DND-41 (cell line): ENCODE results near the gene GRIK4.

Experiments used
- ATAC-seq: fragments of 200-7000 bp; cut with Tn5 transposase; 3 replicates; pipeline ENCODE4 v1.9.1; 2021; ENCODE audit warnings: low read depth; ENCODE audit not compliant: insufficient read depth
- DNase-seq: peaks from one replicate; pipeline ENCODE4 v3.0.0-alpha.2; 2020
- H2AFZ ChIP-seq: 2 replicates; pipeline ENCODE4 v1.6.0; 2012; ENCODE audit warnings: low read depth, low read length
- H3K27ac ChIP-seq: 2 replicates; pipeline ENCODE4 v1.5.1; 2012; ENCODE audit warnings: low read length, inconsistent platforms
- H3K27me3 ChIP-seq: fragments of 200-600 bp; sonication (generic); 2 replicates; pipeline ENCODE4 v1.6.0; 2012; ENCODE audit warnings: low read length, mild to moderate bottlenecking, inconsistent platforms; ENCODE audit not compliant: insufficient read depth, poor library complexity
- H3K36me3 ChIP-seq: 2 replicates; pipeline ENCODE4 v1.5.1; 2012; ENCODE audit warnings: low read length, inconsistent platforms; ENCODE audit not compliant: insufficient read depth
- H3K4me1 ChIP-seq: 2 replicates; pipeline ENCODE4 v1.5.1; 2012; ENCODE audit warnings: mild to moderate bottlenecking, low read length; ENCODE audit not compliant: insufficient read depth
- H3K4me2 ChIP-seq: 2 replicates; pipeline ENCODE4 v1.6.0; 2012; ENCODE audit warnings: mild to moderate bottlenecking, moderate library complexity, low read length, inconsistent platforms; ENCODE audit not compliant: insufficient read depth
- H3K4me3 ChIP-seq, 2 experiments: fragments of 200-600 bp in 1 of 2; shearing (Covaris generic) in 1 of 2; 2 replicates each; pipeline ENCODE4 v1.5.1; 2012 to 2016; ENCODE audit warnings: inconsistent platforms in 2 of 2, low read length in 2 of 2, mild to moderate bottlenecking in 2 of 2, low read depth in 1 of 2, moderate library complexity in 1 of 2
- H3K79me2 ChIP-seq: 2 replicates; pipeline ENCODE4 v1.6.0; 2012; ENCODE audit warnings: low read length, inconsistent platforms; ENCODE audit not compliant: insufficient read depth
- H3K9ac ChIP-seq: 2 replicates; pipeline ENCODE4 v1.6.0; 2012; ENCODE audit warnings: low read depth, mild to moderate bottlenecking, inconsistent platforms, low read length, moderate library complexity
- H3K9me3 ChIP-seq: 2 replicates; pipeline ENCODE4 v1.5.1; 2012; ENCODE audit warnings: low read length, moderate library complexity, mild to moderate bottlenecking, inconsistent platforms; ENCODE audit not compliant: insufficient read depth, severe bottlenecking
- H4K20me1 ChIP-seq: 2 replicates; pipeline ENCODE4 v1.6.0; 2012; ENCODE audit warnings: low read length; ENCODE audit not compliant: insufficient read depth
- CTCF ChIP-seq: IDR thresholded peaks from 2 replicates; pipeline ENCODE4 v1.5.1; 2012; ENCODE audit warnings: borderline replicate concordance, low read length, moderate library complexity, mild to moderate bottlenecking; ENCODE audit not compliant: poor library complexity, severe bottlenecking; ENCODE audit errors: extremely low read depth
- EZH2 ChIP-seq: IDR thresholded peaks from 3 replicates; pipeline ENCODE4 v1.6.1; 2012; ENCODE audit warnings: borderline replicate concordance, low read depth, mild to moderate bottlenecking, moderate library complexity, low read length, inconsistent platforms; ENCODE audit not compliant: severe bottlenecking

GRIK4 gene

GRCh38 chr11:120810251-120810650 lies 298.7 kb downstream of the GRIK4 start:
- Histone ChIP-seq H3K4me3 (no peak overlapping the region), H2AFZ (no peak overlapping the region), H3K79me2 (no peaks in the 10 kb centered on the region), H3K27me3 (peaks cover 32% of the 10 kb centered on the region), H4K20me1 (peaks cover 3% of the 10 kb centered on the region), H3K4me1 (no peaks in the 10 kb centered on the region), H3K9me3 (no peaks in the 10 kb centered on the region), H3K36me3 (no peaks in the 10 kb centered on the region), H3K27ac (no peak overlapping the region), H3K9ac (no peak overlapping the region), H3K4me2 (no peak overlapping the region)
- ATAC-seq (no peak), DNase-seq (no peak)
- no peak for TF ChIP-seq CTCF
- no peak for TF ChIP-seq EZH2

- no peak overlapping the region for H3K27ac ChIP-seq
- H3K36me3 ChIP-seq, result no peaks in the 10 kb centered on the region
- H2AFZ ChIP-seq, result no peak overlapping the region
- no peaks in the 10 kb centered on the region for H3K79me2 ChIP-seq
- no peak overlapping the region for H3K4me2 ChIP-seq
- peaks cover 3% of the 10 kb centered on the region for H4K20me1 ChIP-seq
- ATAC-seq (no peak), DNase-seq (no peak)
- no peaks in the 10 kb centered on the region for H3K4me1 ChIP-seq
- TF ChIP-seq EZH2 (no peak), CTCF (no peak)
- H3K9me3 ChIP-seq, result no peaks in the 10 kb centered on the region
- peaks cover 37% of the 10 kb centered on the region for H3K27me3 ChIP-seq
- no peak overlapping the region for H3K9ac ChIP-seq
- H3K4me3 ChIP-seq, result no peak overlapping the region
Measured at GRCh38 chr11:120811199-120811598, 299.7 kb downstream of the GRIK4 start.

GRCh38 chr11:120811731-120812130 lies 300.2 kb downstream of the GRIK4 start:
- H3K79me2 ChIP-seq, result no peaks in the 10 kb centered on the region
- H4K20me1 ChIP-seq, result peaks cover 3% of the 10 kb centered on the region
- H3K9me3 ChIP-seq, result no peaks in the 10 kb centered on the region
- no peak overlapping the region for H3K27ac ChIP-seq
- no peak for TF ChIP-seq CTCF
- TF ChIP-seq EZH2, result no peak
- no peak overlapping the region for H2AFZ ChIP-seq
- H3K4me1 ChIP-seq, result no peaks in the 10 kb centered on the region
- no peak overlapping the region for H3K4me2 ChIP-seq
- H3K27me3 ChIP-seq, result peaks cover 37% of the 10 kb centered on the region
- no peak for DNase-seq
- H3K36me3 ChIP-seq, result no peaks in the 10 kb centered on the region
- H3K9ac ChIP-seq, result no peak overlapping the region
- no peak overlapping the region for H3K4me3 ChIP-seq
- ATAC-seq, result no peak
